Measurements from ENCODE around the gene SPATA32. TPM values are rescaled to one million over a fixed set of nuclear protein-coding genes. Genes with fewer than 3 reads are reported as not detected.

SPATA32 gene
- total RNA-seq, 1 donor: not detected

DNA sequence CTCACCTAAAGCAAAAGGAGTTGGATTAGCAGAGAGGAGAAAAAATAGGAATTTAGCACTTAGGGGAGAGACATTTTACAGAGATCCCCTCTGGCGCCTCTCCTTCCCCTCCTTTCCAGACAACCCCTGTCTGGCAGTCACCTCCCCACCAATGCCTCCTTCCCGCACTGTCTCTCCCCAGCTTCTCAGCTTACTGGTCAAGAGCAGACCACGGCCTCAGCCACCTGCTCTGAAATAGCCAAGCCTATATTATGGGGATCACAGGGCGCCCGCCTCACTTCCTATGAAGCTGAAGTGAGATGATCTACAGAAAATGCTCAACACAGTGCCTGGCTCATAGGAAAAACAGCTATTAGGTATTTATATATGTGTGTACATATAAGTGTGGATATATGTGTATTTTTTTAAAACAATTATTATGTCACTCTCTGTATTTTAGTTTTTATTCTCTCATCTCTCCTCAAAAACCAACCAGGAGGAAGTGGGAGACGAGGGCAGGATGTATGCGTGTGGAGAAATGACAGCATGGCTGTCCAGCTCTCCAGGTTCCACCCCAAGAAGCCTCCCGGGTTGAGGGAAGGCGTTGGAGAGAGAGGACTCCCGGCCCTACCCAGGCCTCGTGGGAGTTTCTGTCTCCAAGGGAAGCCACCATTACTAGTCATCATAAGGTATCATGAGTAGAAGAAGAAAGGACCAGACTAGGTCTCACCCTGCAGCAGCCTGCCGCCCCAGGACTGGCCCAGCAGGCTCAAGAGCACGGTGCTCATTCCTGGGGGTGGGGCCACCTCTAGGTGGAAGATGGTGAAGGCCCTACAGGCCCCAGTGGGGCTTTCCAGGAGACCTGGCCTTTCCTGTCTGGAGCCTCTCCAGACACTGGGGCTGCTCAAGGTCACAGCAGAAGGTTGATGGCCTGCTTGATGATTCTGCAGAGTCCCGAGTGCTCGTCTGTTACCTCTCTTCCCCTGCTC lies 27.7 kb upstream of the SPATA32 start:
- peaks cover 22% of the 10 kb centered on the region for H3K4me1 ChIP-seq (ENCODE audit: insufficient read depth, low read length)
- H4K20me1 ChIP-seq (ENCODE audit: insufficient read depth, low read length): peaks cover 69% of the 10 kb centered on the region
- TF ChIP-seq, protein P1, sequence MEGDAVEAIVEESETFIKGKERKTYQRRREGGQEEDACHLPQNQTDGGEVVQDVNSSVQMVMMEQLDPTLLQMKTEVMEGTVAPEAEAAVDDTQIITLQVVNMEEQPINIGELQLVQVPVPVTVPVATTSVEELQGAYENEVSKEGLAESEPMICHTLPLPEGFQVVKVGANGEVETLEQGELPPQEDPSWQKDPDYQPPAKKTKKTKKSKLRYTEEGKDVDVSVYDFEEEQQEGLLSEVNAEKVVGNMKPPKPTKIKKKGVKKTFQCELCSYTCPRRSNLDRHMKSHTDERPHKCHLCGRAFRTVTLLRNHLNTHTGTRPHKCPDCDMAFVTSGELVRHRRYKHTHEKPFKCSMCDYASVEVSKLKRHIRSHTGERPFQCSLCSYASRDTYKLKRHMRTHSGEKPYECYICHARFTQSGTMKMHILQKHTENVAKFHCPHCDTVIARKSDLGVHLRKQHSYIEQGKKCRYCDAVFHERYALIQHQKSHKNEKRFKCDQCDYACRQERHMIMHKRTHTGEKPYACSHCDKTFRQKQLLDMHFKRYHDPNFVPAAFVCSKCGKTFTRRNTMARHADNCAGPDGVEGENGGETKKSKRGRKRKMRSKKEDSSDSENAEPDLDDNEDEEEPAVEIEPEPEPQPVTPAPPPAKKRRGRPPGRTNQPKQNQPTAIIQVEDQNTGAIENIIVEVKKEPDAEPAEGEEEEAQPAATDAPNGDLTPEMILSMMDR (IDR thresholded peaks at IDR 0.05; ENCODE audit: extremely low read depth, low read depth, low read length): no peak

GRCh38 chr17:45288825-45289224 lies 26.9 kb upstream of the SPATA32 start:
- H3K9me3 ChIP-seq (ENCODE audit: low read depth, low read length): no peaks in the 10 kb centered on the region
- no peaks in the 10 kb centered on the region for H3K27me3 ChIP-seq (ENCODE audit: insufficient read depth, low read length)
- no peak overlapping the region for H3K27ac ChIP-seq (ENCODE audit: low read depth, low read length)
- H3K4me1 ChIP-seq (ENCODE audit: insufficient read depth, low read length): peaks cover 14% of the 10 kb centered on the region
- H3K36me3 ChIP-seq (ENCODE audit: insufficient read depth, low read length): peaks cover 81% of the 10 kb centered on the region
- no peak overlapping the region for H3K4me3 ChIP-seq (ENCODE audit: insufficient read depth, low read length)
- peaks cover 54% of the 10 kb centered on the region for H3K79me2 ChIP-seq (ENCODE audit: insufficient read depth, low read length)
- H2AFZ ChIP-seq (ENCODE audit: low read length): no peak overlapping the region
- DNase-seq (ENCODE audit: insufficient read length, low spot score, missing footprints): peak; percentile 26
- no peak overlapping the region for H3K4me2 ChIP-seq (ENCODE audit: insufficient read depth, low read length)
- TF ChIP-seq, protein P1 (IDR thresholded peaks at IDR 0.05; ENCODE audit: extremely low read depth, low read depth, low read length): no peak
- peaks cover 62% of the 10 kb centered on the region for H4K20me1 ChIP-seq (ENCODE audit: insufficient read depth, low read length)

More for the DNA sequence above, 27.7 kb upstream of the SPATA32 start:
- Histone ChIP-seq H3K9me3 (ENCODE audit: low read depth, low read length) (no peaks in the 10 kb centered on the region), H3K27me3 (ENCODE audit: insufficient read depth, low read length) (no peaks in the 10 kb centered on the region), H3K4me3 (ENCODE audit: insufficient read depth, low read length) (no peak overlapping the region), H3K4me2 (ENCODE audit: insufficient read depth, low read length) (no peak overlapping the region), H3K79me2 (ENCODE audit: insufficient read depth, low read length) (peaks cover 54% of the 10 kb centered on the region), H3K36me3 (ENCODE audit: insufficient read depth, low read length) (peaks cover 74% of the 10 kb centered on the region), H2AFZ (ENCODE audit: low read length) (no peak overlapping the region), H3K27ac (ENCODE audit: low read depth, low read length) (no peak overlapping the region)
- peak; percentile 35 for DNase-seq (ENCODE audit: insufficient read length, low spot score, missing footprints)

DNA sequence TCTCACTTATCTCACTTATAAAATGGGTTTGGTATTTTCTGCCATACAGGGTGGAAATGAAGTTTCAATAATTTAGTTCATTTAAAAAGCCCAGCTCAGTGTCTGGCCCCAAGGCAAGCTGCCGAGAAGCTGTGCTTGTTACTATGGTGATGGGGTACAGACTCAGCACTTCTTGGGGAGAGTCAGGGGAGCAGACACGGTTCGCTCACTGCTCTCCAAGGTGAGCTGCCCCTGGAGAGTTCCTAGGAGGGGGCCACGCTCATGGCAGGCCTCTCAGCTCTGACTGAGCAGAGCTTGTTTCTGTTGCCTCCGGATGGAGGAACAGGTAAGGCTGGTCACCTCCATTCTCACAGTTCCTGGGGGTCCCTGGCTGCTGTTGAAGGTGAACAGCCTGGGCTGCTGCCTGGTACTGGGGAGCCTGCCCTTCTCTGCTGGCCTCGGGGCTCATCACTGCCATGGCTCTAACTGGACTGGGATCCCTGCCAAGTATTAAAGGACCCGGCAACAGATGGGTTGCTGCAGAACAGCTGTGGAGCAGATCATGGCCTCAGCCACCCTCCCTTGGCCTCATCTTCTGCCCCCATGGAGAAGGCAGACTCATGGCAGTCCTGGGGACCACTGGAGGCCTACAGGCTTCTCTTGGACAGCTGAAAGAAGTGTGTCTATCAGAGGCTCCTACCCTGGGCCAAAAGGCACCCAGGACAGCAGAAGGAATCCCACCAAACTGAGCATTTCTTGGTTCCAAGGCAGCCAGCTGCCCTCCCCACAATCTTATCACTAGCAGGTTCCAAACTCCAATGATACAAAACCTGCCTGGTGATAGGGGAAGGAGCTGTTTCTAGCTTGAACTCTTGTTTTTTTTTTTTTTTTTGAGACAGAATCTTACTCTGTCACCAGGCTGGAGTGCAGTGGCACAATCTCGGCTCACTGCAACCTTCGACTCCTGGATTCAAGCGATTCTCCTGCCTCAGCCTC lies 25.9 kb upstream of the SPATA32 start:
- Histone ChIP-seq H3K4me2 (ENCODE audit: insufficient read depth, low read length) (no peak overlapping the region), H3K4me1 (ENCODE audit: insufficient read depth, low read length) (peaks cover 4% of the 10 kb centered on the region), H2AFZ (ENCODE audit: low read length) (no peak overlapping the region), H4K20me1 (ENCODE audit: insufficient read depth, low read length) (peaks cover 55% of the 10 kb centered on the region), H3K79me2 (ENCODE audit: insufficient read depth, low read length) (peaks cover 50% of the 10 kb centered on the region), H3K27me3 (ENCODE audit: insufficient read depth, low read length) (no peaks in the 10 kb centered on the region), H3K36me3 (ENCODE audit: insufficient read depth, low read length) (peaks cover 92% of the 10 kb centered on the region), H3K27ac (ENCODE audit: low read depth, low read length) (no peak overlapping the region), H3K9me3 (ENCODE audit: low read depth, low read length) (no peaks in the 10 kb centered on the region), H3K4me3 (ENCODE audit: insufficient read depth, low read length) (no peak overlapping the region)
- TF ChIP-seq, protein P1 (IDR thresholded peaks at IDR 0.05; ENCODE audit: extremely low read depth, low read depth, low read length): no peak
- peak; percentile 62 for DNase-seq (ENCODE audit: insufficient read length, low spot score, missing footprints)
